Peyer's patch (tissue), 4 donors: ENCODE results near the gene CPPED1.

Experiments used
- POLR2A ChIP-seq, 2 donors: fragments of 450-650 bp; IDR thresholded peaks; one replicate each; pipeline ENCODE4 v1.5.1; 2017; ENCODE audit warnings: antibody characterized with exemption in 2 of 2, mild to moderate bottlenecking in 2 of 2, moderate library complexity in 2 of 2
- TF ChIP-seq, protein P1 (sequence below), 6 experiments: fragments of 450-650 bp in 4 of 6; fragments of 200-600 bp in 2 of 6; sonication (generic) in 1 of 6; IDR thresholded peaks; one replicate each; pipeline ENCODE4 v1.5.1; 2017 to 2019; ENCODE audit warnings: antibody characterized with exemption in 6 of 6, mild to moderate bottlenecking in 3 of 6, moderate library complexity in 1 of 6

DNA sequence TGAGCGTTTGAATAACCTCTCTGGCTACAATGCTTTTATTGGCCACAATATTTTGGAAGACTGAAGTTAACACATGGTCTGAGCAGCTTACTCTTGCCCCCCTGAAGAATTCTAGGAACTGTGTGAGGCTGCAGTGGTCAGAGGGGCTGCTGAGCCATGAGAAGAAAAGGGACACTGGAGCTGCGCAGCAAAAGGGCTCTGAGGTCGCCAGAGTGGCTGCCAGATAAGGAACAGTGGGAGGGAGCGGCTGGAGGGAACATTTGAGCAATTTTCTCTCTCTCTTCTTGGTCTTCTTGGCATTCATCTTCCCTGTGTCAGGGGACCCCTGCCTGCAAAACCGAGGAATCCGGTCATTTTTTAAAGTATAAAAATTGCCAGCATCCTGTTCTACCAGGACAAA lies 66.1 kb downstream of the CPPED1 start:
- TF ChIP-seq, protein P1, sequence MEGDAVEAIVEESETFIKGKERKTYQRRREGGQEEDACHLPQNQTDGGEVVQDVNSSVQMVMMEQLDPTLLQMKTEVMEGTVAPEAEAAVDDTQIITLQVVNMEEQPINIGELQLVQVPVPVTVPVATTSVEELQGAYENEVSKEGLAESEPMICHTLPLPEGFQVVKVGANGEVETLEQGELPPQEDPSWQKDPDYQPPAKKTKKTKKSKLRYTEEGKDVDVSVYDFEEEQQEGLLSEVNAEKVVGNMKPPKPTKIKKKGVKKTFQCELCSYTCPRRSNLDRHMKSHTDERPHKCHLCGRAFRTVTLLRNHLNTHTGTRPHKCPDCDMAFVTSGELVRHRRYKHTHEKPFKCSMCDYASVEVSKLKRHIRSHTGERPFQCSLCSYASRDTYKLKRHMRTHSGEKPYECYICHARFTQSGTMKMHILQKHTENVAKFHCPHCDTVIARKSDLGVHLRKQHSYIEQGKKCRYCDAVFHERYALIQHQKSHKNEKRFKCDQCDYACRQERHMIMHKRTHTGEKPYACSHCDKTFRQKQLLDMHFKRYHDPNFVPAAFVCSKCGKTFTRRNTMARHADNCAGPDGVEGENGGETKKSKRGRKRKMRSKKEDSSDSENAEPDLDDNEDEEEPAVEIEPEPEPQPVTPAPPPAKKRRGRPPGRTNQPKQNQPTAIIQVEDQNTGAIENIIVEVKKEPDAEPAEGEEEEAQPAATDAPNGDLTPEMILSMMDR (IDR thresholded peaks at IDR 0.05) = no peak
- no peak for TF ChIP-seq POLR2A (IDR thresholded peaks at IDR 0.05)
